Adipocyte (in vitro differentiated cells): Measurements from ENCODE around the gene MAPK1.
"Not testable (repeated sequence)": the region's sequence is repeated elsewhere in the genome, so short reads cannot be mapped to it uniquely, and the experiment has no call there.

Experiments used
- DNase-seq: peaks from one replicate; pipeline ENCODE4 v3.0.0-alpha.2; 2015; ENCODE audit warnings: low read depth
- H3K27me3 ChIP-seq: replicated peaks from 2 replicates; pipeline ENCODE4 v1.7.0; 2013; ENCODE audit warnings: mild to moderate bottlenecking, low read length, moderate library complexity; ENCODE audit not compliant: control insufficient read depth, insufficient read depth
- H3K36me3 ChIP-seq: 2 replicates; pipeline ENCODE4 v1.7.0; 2013; ENCODE audit warnings: low read length, mild to moderate bottlenecking, moderate library complexity; ENCODE audit not compliant: control insufficient read depth, insufficient read depth, severe bottlenecking
- H3K4me1 ChIP-seq: 2 replicates; pipeline ENCODE4 v1.7.0; 2013; ENCODE audit warnings: mild to moderate bottlenecking, low read length, moderate library complexity; ENCODE audit not compliant: control insufficient read depth, insufficient read depth
- H3K4me3 ChIP-seq: 2 replicates; pipeline ENCODE4 v1.7.0; 2013; ENCODE audit warnings: mild to moderate bottlenecking, low read length, moderate library complexity
- H3K9ac ChIP-seq: 2 replicates; pipeline ENCODE4 v1.7.0; 2013; ENCODE audit warnings: mild to moderate bottlenecking, low read length, moderate library complexity
- H3K9me3 ChIP-seq: 2 replicates; pipeline ENCODE4 v1.7.0; 2013; ENCODE audit warnings: mild to moderate bottlenecking, low read length, moderate library complexity; ENCODE audit not compliant: control insufficient read depth

Gene MAPK1

DNA sequence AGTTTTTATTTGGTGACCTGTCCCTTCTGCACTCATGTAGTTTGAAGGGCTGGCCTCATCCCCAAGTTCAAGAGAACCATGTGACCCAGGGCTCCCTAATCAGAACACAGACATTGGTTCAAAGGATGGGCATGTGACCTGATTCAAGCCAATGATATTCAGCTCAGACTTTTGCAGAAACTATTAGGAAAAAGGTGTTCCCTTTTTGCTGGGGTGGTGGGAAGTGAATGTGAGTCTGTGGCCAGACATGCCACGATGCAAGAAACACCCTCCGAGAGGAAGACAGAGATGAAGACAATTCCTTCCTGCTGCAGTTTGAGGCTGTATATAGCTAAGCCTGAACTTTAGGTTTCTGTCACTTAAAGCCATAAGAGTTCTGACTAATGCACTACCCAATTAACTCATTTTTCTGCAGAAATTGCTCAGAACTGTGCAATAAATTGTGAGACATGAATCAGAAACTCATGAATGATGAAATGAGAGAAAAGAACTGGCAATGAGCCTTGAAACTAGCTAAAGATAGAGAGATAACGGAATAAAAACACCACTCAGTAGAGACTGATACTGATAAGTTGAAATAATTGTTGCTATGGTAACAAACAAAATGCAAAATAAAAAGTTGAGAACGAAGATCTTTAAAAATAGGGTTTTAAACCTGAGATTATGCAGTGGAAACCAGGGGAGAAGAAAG is 9.2 kb upstream of the MAPK1 start:
- H3K4me1 ChIP-seq: peaks cover 11% of the 10 kb centered on the region
- H3K9ac ChIP-seq: no peak overlapping the region
- peak; percentile 93 for DNase-seq
- H3K9me3 ChIP-seq: no peaks in the 10 kb centered on the region
- no peak overlapping the region for H3K4me3 ChIP-seq
- H3K27me3 ChIP-seq: no peaks in the 10 kb centered on the region
- no peaks in the 10 kb centered on the region for H3K36me3 ChIP-seq

DNA sequence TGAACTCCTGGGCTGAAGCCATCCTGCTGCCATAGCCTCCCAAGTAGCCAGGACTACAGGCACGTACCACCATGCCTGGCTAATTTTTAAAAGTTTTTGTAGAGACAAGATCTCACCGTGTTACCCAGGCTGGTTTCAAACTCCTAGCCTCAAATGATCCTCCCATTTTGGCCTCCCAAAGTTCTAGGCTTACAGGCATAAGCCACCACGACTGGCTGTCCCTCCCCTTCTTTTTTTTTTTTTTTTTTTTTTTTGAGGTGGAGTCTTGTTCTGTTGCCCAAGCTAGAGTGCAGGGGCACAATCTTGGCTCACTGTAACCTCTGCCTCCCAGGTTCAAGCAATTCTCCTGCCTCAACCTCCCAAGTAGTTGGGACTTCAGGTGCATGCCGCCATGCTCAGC is 7.5 kb upstream of the MAPK1 start:
- H3K9me3 ChIP-seq, H3K36me3 ChIP-seq: not testable (repeated sequence)

DNA sequence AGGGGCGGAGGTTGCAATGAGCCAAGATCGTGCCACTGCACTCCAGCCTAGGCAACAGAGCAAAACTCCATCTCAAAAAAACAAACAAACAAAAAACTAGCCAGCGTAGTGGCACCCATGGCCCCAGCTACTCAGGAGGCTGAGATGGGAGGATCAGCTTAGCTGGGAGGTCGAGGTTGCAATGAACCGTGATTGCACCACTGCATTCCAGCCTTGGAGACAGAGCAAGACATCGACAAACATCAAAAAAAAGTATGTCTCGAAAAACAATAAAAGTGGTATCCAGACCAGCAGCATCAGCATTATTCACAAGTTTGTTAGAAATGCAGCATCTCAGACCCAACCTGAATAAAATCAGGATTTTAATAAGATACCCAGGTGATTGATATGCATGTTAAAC is 6.2 kb upstream of the MAPK1 start:
- H3K9ac ChIP-seq: no peak overlapping the region
- DNase-seq: no peak
- H3K36me3 ChIP-seq: no peaks in the 10 kb centered on the region
- peaks cover 15% of the 10 kb centered on the region for H3K4me1 ChIP-seq
- H3K27me3 ChIP-seq: no peaks in the 10 kb centered on the region
- no peak overlapping the region for H3K4me3 ChIP-seq
- no peaks in the 10 kb centered on the region for H3K9me3 ChIP-seq

More for the DNA sequence above, 7.5 kb upstream of the MAPK1 start:
- peaks cover 11% of the 10 kb centered on the region for H3K4me1 ChIP-seq
- not testable (repeated sequence) for H3K4me3 ChIP-seq, DNase-seq, H3K9ac ChIP-seq, H3K27me3 ChIP-seq

DNA sequence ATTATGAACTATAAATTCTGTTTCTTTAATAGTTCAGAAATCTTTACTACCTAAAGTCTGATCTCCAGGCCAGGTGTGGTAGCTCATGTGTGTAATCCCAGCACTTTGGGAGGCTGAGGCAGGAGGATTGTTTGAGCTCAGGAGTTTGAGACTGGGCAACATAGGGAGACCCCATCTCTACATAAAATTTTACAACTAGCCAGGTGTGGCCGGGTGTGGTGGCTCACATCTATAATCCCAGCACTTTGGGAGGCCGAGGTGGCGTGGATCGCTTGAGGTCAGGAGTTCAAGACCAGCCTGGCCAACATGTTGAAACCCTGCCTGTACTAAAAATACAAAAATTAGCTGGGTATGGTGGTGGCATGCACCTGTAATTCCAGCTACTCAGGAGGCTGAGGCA is 5.3 kb upstream of the MAPK1 start:
- not testable (repeated sequence) for H3K9ac ChIP-seq, H3K36me3 ChIP-seq, H3K27me3 ChIP-seq, H3K9me3 ChIP-seq, DNase-seq, H3K4me3 ChIP-seq
- peaks cover 22% of the 10 kb centered on the region for H3K4me1 ChIP-seq

DNA sequence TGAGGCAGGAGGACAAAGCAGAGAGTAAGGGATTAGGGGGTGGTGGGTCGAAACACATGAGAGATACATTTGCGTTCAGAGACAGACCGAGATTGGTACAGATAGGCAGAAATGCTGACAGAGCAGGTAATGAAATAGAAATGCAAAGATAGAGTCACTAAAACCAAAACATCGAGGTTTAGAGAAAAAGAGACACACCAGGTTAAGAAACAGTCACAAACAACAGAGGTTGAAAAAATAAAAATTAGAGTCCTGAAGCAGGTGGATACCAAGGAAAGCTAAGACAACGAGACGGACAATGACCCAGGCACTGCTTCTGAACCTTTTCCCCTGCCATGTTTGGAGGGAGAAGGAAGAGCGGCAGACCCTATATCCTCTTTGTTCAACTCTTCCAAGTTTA is 1.2 kb upstream of the MAPK1 start:
- H3K4me3 ChIP-seq: peak overlapping the region; percentile 98
- no peak for DNase-seq
- H3K9me3 ChIP-seq: no peaks in the 10 kb centered on the region
- H3K4me1 ChIP-seq: peaks cover 26% of the 10 kb centered on the region
- no peaks in the 10 kb centered on the region for H3K36me3 ChIP-seq
- H3K9ac ChIP-seq: no peak overlapping the region
- no peaks in the 10 kb centered on the region for H3K27me3 ChIP-seq

DNA sequence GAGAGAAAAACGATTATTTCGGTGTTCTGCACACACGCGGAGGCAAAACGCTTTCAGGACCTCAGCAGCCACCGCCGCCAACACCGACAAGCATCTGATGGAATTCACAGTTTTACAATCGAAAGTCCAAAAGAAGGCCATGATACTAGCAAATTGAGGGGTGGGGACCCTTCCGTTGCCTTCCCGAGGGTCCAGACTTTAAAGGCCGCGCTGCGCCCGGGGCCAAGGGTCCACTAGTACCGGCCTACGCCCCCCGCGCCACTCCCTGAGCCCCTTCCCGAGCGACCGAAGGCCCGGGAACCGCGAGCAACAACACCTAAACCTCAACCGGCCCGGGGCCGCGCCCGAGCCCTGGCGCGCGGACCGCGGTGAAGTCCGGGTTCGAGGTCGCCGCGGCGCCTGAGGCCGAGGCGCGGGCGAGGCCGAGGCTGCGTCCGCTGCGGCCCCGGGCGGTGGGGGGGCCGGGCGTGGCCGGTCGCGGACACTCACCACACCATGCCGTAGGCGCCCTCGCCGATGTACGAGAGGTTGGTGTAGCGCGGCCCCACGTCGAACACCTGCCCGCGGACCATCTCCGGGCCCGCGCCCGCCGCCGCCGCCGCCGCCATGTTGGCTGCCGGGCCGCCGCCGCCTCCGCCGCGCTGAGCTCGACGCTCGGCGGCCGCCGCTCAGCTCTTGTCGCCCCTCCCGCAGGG is 465 bp downstream of the MAPK1 start:
- Histone ChIP-seq H3K4me1 (peaks cover 29% of the 10 kb centered on the region), H3K9ac (peak overlapping the region; percentile 94), H3K27me3 (no peaks in the 10 kb centered on the region), H3K36me3 (no peaks in the 10 kb centered on the region), H3K4me3 (peak overlapping the region; percentile 98), H3K9me3 (no peaks in the 10 kb centered on the region)
- peak; percentile 67 for DNase-seq

DNA sequence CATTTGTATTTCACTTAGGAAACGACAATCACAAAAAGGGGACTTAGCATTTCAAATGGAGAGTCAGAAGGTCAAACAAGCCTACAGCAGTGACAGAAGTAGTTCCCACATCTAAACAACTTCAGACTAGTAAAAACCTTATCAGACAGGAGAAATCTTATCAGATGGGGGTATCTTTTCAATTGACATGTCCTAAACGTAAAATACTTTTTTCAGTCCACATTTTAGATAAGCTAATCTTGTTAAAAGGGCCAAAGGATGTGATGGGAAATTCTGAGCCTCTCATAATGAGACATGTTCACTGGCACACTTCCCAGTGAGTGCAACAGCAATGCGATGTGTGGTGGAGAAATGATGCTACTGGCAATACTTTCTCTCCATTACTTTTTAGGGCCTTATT is 2.4 kb downstream of the MAPK1 start:
- peak overlapping the region; percentile 98 for H3K4me3 ChIP-seq
- H3K9ac ChIP-seq: peak overlapping the region; percentile 94
- no peaks in the 10 kb centered on the region for H3K9me3 ChIP-seq
- DNase-seq: peak; percentile 89
- H3K4me1 ChIP-seq: peaks cover 46% of the 10 kb centered on the region
- H3K36me3 ChIP-seq: no peaks in the 10 kb centered on the region
- H3K27me3 ChIP-seq: no peaks in the 10 kb centered on the region

DNA sequence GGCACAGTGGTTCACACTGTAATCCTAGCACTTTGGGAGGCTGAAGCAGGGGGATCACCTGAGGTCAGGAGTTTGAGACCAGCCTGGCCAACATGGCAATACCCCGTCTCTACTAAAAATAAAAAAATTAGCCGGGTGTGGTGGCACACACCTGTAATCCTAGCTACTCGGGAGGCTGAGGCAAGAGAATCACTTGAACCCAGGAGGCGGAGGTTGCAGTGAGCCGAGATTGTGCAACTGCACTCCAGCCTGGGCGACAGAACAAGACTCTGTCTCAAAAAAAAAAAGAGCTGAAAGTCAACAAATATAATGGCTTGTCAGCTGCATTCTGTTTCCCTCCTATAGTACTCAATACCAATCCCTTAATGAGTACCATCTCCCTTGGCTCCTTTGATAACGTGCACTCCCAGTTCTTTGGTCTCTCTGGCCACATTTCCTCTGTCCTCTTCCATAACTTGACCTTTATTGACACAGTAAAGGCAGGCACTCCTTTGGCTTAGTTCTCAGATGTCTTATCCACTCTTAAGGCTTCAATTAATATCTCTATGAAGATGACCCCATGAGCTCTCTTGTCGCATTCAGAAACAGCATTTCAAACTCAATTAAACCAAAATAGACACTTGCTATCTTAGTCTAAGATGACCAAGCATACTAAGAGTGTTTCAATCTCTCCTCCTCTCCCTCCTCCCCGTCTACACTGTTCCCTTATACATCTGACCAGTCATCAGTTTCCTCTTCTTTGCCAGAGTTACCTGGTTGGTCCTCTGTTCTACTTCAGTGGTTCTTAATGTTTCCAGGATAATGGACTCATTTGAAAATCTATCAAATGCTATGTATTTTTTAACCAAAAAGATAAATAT is 4.8 kb downstream of the MAPK1 start:
- DNase-seq: no peak

DNA sequence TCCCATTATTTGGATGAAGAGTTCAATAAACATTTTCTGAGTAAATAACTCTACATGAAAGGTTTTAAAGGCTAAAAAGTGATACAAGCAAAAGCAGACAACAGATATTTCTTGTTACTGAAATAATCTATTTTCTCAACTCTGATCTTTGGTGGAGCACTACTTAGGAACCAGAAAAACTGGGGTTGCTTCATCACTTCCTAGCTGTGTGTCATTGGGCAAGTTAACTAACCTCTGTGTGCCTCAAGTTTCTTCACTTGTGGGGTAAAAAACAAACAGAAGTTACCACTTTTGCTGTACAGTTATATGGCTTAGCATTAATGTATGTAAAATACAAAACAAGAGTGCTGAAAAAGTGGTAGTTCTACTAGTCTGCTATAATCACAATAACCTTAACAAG is 5.6 kb downstream of the MAPK1 start:
- no peak for DNase-seq
- Histone ChIP-seq H3K27me3 (no peaks in the 10 kb centered on the region), H3K4me1 (peaks cover 51% of the 10 kb centered on the region)

More for the DNA sequence above, 4.8 kb downstream of the MAPK1 start:
- no peak overlapping the region for H3K9ac ChIP-seq
- H3K4me3 ChIP-seq: no peak overlapping the region
- H3K9me3 ChIP-seq: no peaks in the 10 kb centered on the region
- H3K36me3 ChIP-seq: no peaks in the 10 kb centered on the region
- H3K27me3 ChIP-seq: no peaks in the 10 kb centered on the region
- H3K4me1 ChIP-seq: peaks cover 45% of the 10 kb centered on the region

DNA sequence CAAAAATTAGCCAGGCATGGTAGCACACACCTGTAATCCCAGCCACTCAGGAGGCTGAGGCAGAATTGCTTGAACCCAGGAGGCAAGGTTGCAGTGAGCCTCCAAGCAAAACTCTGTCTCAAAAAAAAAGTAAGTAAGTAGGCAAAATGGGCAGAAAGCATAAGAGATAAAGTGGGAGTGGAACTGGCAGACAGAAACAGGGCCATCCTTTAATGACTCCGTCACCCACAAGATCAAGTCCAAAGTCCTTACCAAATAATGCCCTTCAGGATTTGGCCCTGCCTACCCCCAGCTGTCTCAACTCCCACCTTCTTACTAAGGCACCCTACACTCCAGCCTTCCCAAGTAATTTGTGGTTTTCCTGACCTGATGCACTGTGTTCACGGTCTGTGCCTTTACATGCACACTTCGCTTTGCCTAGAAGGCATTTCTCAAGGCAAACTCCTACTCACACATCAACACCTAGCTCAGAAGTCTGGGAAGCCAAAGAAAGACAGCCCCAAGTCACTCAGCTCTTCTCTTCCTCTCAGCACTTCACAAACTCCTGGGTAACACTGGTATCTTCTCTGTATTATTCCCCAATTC is 6.1 kb downstream of the MAPK1 start:
- Histone ChIP-seq H3K4me1 (peaks cover 51% of the 10 kb centered on the region), H3K27me3 (no peaks in the 10 kb centered on the region), H3K36me3 (no peaks in the 10 kb centered on the region), H3K9me3 (no peaks in the 10 kb centered on the region), H3K4me3 (no peak overlapping the region), H3K9ac (no peak overlapping the region)
- DNase-seq: no peak

More for the DNA sequence above, 5.6 kb downstream of the MAPK1 start:
- no peak overlapping the region for H3K9ac ChIP-seq
- H3K9me3 ChIP-seq: no peaks in the 10 kb centered on the region
- H3K36me3 ChIP-seq: no peaks in the 10 kb centered on the region
- H3K4me3 ChIP-seq: no peak overlapping the region

DNA sequence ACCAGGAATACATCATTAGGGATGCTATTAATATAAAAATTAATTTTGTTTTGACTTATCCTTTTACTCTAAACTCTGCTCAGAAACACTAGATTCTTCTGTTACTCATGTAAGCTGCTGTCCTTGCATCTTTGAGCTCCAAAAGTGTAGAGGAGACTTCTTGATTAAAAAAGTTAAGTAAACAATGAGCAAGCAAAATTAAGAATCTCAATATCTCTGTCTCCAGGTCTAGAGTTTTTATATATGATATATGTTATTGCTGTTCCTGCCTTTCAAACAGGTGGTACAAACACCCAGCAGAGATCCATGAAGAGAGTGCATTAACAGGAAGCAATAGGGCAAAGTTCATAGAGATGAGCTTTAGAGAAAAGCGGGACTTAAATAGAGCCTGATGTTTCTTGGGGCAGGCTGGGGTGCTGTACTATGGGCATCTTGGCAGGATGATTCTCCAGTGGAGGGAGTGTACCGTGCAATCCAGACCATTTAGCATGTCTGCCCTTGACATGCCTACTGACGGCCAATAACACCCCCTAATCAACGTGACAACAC is 6.9 kb downstream of the MAPK1 start:
- no peak overlapping the region for H3K9ac ChIP-seq
- H3K4me1 ChIP-seq: peaks cover 47% of the 10 kb centered on the region
- H3K4me3 ChIP-seq: no peak overlapping the region
- no peaks in the 10 kb centered on the region for H3K36me3 ChIP-seq
- no peak for DNase-seq
- H3K9me3 ChIP-seq: no peaks in the 10 kb centered on the region
- no peaks in the 10 kb centered on the region for H3K27me3 ChIP-seq
